ENCODE results near the gene APBA2. TPM values are rescaled to one million over a fixed set of nuclear protein-coding genes. Genes with fewer than 3 reads are reported as not detected.

APBA2 gene
- total RNA-seq, 1 experiment from 2014 or later: 0.31 TPM

DNA sequence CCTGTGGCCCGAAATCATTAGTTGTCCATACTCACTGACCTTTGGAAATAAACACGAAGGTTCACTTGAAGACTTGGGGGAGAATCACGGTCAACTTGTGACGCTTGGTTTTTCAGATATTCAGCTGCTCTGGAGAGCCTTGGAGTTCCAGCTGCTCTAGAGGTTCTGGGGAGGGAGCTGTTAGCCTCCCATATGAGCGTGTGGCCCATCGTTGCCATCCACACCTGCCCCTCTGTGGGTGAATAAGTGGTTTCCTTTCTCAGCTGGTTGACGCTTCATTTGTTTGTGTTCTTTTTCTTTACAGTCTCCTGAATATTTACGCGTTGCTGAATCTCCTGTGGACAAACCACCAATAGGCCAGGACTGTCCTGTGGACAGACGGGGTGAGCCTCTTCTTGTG lies 35.6 kb downstream of the APBA2 start:
- intact Hi-C loops (cut with micrococcal nuclease; ENCODE audit: unreplicated experiment) (no loop called here), in situ Hi-C loops (cut with HindIII; ENCODE audit: low pct_unique_long_range_greater_than_20kb, low sequenced_read_pairs) (no loop called here)
- Histone ChIP-seq H3K4me1 (ENCODE audit: control insufficient read depth, insufficient read depth, low read length) (no peaks in the 10 kb centered on the region), H3K27ac (ENCODE audit: low read length) (no peak overlapping the region), H3K36me3 (ENCODE audit: control insufficient read depth, insufficient read depth, low read length) (no peaks in the 10 kb centered on the region), H3K4me3 (ENCODE audit: low read depth in 2 of 2, low read length in 2 of 2) (no peak overlapping the region), H3K9me3 (ENCODE audit: control insufficient read depth, insufficient read depth, low read depth, low read length) (no peaks in the 10 kb centered on the region), H3K27me3 (ENCODE audit: control insufficient read depth, insufficient read depth, low read length) (peaks cover 6% of the 10 kb centered on the region; the same call in 1 of the 2 replicates)
- ChIA-PET CTCF (interaction anchor here (0.5 kb wide), 1 partner anchor 181 kb away, joined by 6 read pairs; no protein-coding TSS in a partner anchor), POLR2A (no interaction called here)
- BruUV-seq (replicated peaks): no TSS peak
- DNase-seq (ENCODE audit: low read depth, low spot score) (no peak), ATAC-seq (no peak)
- TF ChIP-seq, protein P1, sequence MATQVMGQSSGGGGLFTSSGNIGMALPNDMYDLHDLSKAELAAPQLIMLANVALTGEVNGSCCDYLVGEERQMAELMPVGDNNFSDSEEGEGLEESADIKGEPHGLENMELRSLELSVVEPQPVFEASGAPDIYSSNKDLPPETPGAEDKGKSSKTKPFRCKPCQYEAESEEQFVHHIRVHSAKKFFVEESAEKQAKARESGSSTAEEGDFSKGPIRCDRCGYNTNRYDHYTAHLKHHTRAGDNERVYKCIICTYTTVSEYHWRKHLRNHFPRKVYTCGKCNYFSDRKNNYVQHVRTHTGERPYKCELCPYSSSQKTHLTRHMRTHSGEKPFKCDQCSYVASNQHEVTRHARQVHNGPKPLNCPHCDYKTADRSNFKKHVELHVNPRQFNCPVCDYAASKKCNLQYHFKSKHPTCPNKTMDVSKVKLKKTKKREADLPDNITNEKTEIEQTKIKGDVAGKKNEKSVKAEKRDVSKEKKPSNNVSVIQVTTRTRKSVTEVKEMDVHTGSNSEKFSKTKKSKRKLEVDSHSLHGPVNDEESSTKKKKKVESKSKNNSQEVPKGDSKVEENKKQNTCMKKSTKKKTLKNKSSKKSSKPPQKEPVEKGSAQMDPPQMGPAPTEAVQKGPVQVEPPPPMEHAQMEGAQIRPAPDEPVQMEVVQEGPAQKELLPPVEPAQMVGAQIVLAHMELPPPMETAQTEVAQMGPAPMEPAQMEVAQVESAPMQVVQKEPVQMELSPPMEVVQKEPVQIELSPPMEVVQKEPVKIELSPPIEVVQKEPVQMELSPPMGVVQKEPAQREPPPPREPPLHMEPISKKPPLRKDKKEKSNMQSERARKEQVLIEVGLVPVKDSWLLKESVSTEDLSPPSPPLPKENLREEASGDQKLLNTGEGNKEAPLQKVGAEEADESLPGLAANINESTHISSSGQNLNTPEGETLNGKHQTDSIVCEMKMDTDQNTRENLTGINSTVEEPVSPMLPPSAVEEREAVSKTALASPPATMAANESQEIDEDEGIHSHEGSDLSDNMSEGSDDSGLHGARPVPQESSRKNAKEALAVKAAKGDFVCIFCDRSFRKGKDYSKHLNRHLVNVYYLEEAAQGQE (IDR thresholded peaks at IDR 0.05; ENCODE audit: insufficient read depth in 1 of 2, low read depth in 2 of 2, low read length in 1 of 2): no peak
- TF ChIP-seq POLR2AphosphoS5 (IDR thresholded peaks at IDR 0.05; ENCODE audit: low read depth, low read length): no peak
- no peak for TF ChIP-seq SIN3A (IDR thresholded peaks at IDR 0.05; ENCODE audit: borderline replicate concordance, insufficient read depth, low read depth, low read length)
- no peak for TF ChIP-seq TCF7L2 (IDR thresholded peaks at IDR 0.05; ENCODE audit: low read depth, low read length)
- TF ChIP-seq CTCF (IDR thresholded peaks at IDR 0.05): no peak

- Histone ChIP-seq H3K9me3 (ENCODE audit: control insufficient read depth, insufficient read depth, low read depth, low read length) (no peaks in the 10 kb centered on the region), H3K4me3 (ENCODE audit: low read depth in 2 of 2, low read length in 2 of 2) (no peak overlapping the region), H3K36me3 (ENCODE audit: control insufficient read depth, insufficient read depth, low read length) (no peaks in the 10 kb centered on the region), H3K27ac (ENCODE audit: low read length) (no peak overlapping the region), H3K27me3 (ENCODE audit: control insufficient read depth, insufficient read depth, low read length) (peaks cover 6% of the 10 kb centered on the region; the same call in 1 of the 2 replicates), H3K4me1 (ENCODE audit: control insufficient read depth, insufficient read depth, low read length) (no peaks in the 10 kb centered on the region)
- intact Hi-C loops (cut with micrococcal nuclease; ENCODE audit: unreplicated experiment) (no loop called here), in situ Hi-C loops (cut with HindIII; ENCODE audit: low pct_unique_long_range_greater_than_20kb, low sequenced_read_pairs) (no loop called here)
- BruUV-seq (replicated peaks): no TSS peak
- DNase-seq (ENCODE audit: low read depth, low spot score): no peak
- peak; percentile 64; the same call in 1 of the 2 replicates for ATAC-seq
- TF ChIP-seq, protein P1 (IDR thresholded peaks at IDR 0.05; ENCODE audit: insufficient read depth in 1 of 2, low read depth in 2 of 2, low read length in 1 of 2): no peak
- TF ChIP-seq SIN3A (IDR thresholded peaks at IDR 0.05; ENCODE audit: borderline replicate concordance, insufficient read depth, low read depth, low read length) (no peak), POLR2AphosphoS5 (IDR thresholded peaks at IDR 0.05; ENCODE audit: low read depth, low read length) (no peak), CTCF (IDR thresholded peaks at IDR 0.05) (no peak; the same call in none of the 2 replicates), TCF7L2 (IDR thresholded peaks at IDR 0.05; ENCODE audit: low read depth, low read length) (no peak)
- CTCF ChIA-PET: interaction anchor here (0.5 kb wide), 1 partner anchor 180 kb away, joined by 6 read pairs; no protein-coding TSS in a partner anchor
- POLR2A ChIA-PET: no interaction called here
Observed at GRCh38 chr15:28921919-28922706, 36.3 kb downstream of the APBA2 start.
